IMR-90 (cell line): Measurements from ENCODE around the gene NUMA1. TPM values are rescaled to one million over a fixed set of nuclear protein-coding genes. Genes with fewer than 3 reads are reported as not detected.

ENCODE experiments used
- ATAC-seq: fragments of 200-7000 bp; cut with Tn5 transposase; 2 replicates; pipeline ENCODE4 v1.9.1; 2020; ENCODE audit warnings: low read depth, mild to moderate bottlenecking, moderate library complexity
- BruUV-seq: library from RNA; stranded (reverse); fragments of 400-500 nt; replicated peaks from 2 replicates; lab custom pipeline; 2021; lab: Mats Ljungman, UMichigan
- CTCF ChIA-PET: fragments of 300-600 bp; formaldehyde crosslinking; extraction: SDS; loops from one replicate; lab custom pipeline; 2021; ENCODE audit warnings: antibody characterized with exemption; lab: Yijun Ruan, JAX
- POLR2A ChIA-PET: fragments of 300-600 bp; sonication (Branson Sonifier 250); formaldehyde crosslinking; loops from one replicate; lab custom pipeline; 2022; ENCODE audit warnings: antibody characterized with exemption; ENCODE audit not compliant: unreplicated experiment; lab: Charles Lee
- DNase-seq: peaks from one replicate; pipeline ENCODE4 v3.0.0; 2013
- H2AFZ ChIP-seq: replicated peaks from 2 replicates; pipeline ENCODE3; 2013; ENCODE audit warnings: low read length, mild to moderate bottlenecking; ENCODE audit not compliant: poor library complexity
- H2AK5ac ChIP-seq: 2 replicates; pipeline ENCODE4 v1.6.1; 2013; ENCODE audit warnings: low read depth, low read length, inconsistent platforms
- H2AK9ac ChIP-seq: replicated peaks from 2 replicates; pipeline ENCODE3; 2013; ENCODE audit warnings: mild to moderate bottlenecking, low read depth, low read length, moderate library complexity; ENCODE audit not compliant: poor library complexity
- H2BK120ac ChIP-seq: 2 replicates; pipeline ENCODE4 v1.6.1; 2013; ENCODE audit warnings: low read depth, low read length, inconsistent platforms
- H2BK15ac ChIP-seq: 3 replicates; pipeline ENCODE4 v1.6.1; 2013; ENCODE audit warnings: low read depth, low read length, inconsistent platforms
- H2BK20ac ChIP-seq: 2 replicates; pipeline ENCODE4 v1.6.1; 2013; ENCODE audit warnings: low read depth, mild to moderate bottlenecking, inconsistent platforms, low read length, moderate library complexity
- H2BK5ac ChIP-seq: 2 replicates; pipeline ENCODE4 v1.6.1; 2013; ENCODE audit warnings: mild to moderate bottlenecking, low read depth, low read length, inconsistent platforms; ENCODE audit not compliant: poor library complexity, severe bottlenecking
- H3K14ac ChIP-seq: replicated peaks from 2 replicates; pipeline ENCODE4 v1.6.1; 2013; ENCODE audit warnings: low read depth, low read length, inconsistent platforms
- H3K18ac ChIP-seq: 2 replicates; pipeline ENCODE4 v1.6.1; 2013; ENCODE audit warnings: low read depth, low read length, control low read depth
- H3K23ac ChIP-seq: 2 replicates; pipeline ENCODE4 v1.6.1; 2013; ENCODE audit warnings: low read depth, low read length, inconsistent platforms
- H3K27ac ChIP-seq: 2 replicates; pipeline ENCODE4 v1.5.1; 2013; ENCODE audit warnings: mild to moderate bottlenecking, control low read depth, low read length; ENCODE audit not compliant: insufficient read depth
- H3K27me3 ChIP-seq: 2 replicates; pipeline ENCODE4 v1.6.1; 2013; ENCODE audit warnings: low read length; ENCODE audit not compliant: control insufficient read depth, insufficient read depth
- H3K36me3 ChIP-seq: 2 replicates; pipeline ENCODE4 v1.6.1; 2013; ENCODE audit warnings: low read length, mixed read lengths; ENCODE audit not compliant: control insufficient read depth, insufficient read depth
- H3K4ac ChIP-seq: 2 replicates; pipeline ENCODE4 v1.6.1; 2013; ENCODE audit warnings: low read depth, low read length, inconsistent platforms
- H3K4me1 ChIP-seq: 2 replicates; pipeline ENCODE4 v1.6.1; 2013; ENCODE audit warnings: low read length, mixed read lengths; ENCODE audit not compliant: control insufficient read depth, insufficient read depth
- H3K4me2 ChIP-seq: 2 replicates; pipeline ENCODE4 v1.6.1; 2013; ENCODE audit warnings: low read depth, mild to moderate bottlenecking, control low read depth, low read length, moderate library complexity
- H3K4me3 ChIP-seq: 2 replicates; pipeline ENCODE4 v1.5.1; 2013; ENCODE audit warnings: low read depth, mild to moderate bottlenecking, control low read depth, low read length, moderate library complexity; ENCODE audit not compliant: insufficient read depth
- H3K56ac ChIP-seq: 2 replicates; pipeline ENCODE4 v1.6.1; 2013; ENCODE audit warnings: low read length, inconsistent platforms; ENCODE audit not compliant: insufficient read depth; ENCODE audit errors: extremely low read depth
- H3K79me1 ChIP-seq, 2 experiments: 2 replicates each; pipeline ENCODE4 v1.6.1; 2013; ENCODE audit warnings: low read length in 2 of 2, inconsistent platforms in 1 of 2, low read depth in 1 of 2
- H3K9ac ChIP-seq: 2 replicates; pipeline ENCODE4 v1.6.1; 2013; ENCODE audit warnings: low read depth, low read length, control low read depth
- H3K9me1 ChIP-seq: 2 replicates; pipeline ENCODE4 v1.6.1; 2013; ENCODE audit warnings: low read length, inconsistent platforms; ENCODE audit not compliant: insufficient read depth
- H3K9me3 ChIP-seq: 2 replicates; pipeline ENCODE4 v1.6.1; 2013; ENCODE audit warnings: low read length; ENCODE audit not compliant: control insufficient read depth, insufficient read depth
- H4K20me1 ChIP-seq: 2 replicates; pipeline ENCODE4 v1.6.1; 2013; ENCODE audit warnings: low read length, inconsistent platforms; ENCODE audit not compliant: insufficient read depth
- H4K5ac ChIP-seq: 2 replicates; pipeline ENCODE4 v1.6.1; 2013; ENCODE audit warnings: mild to moderate bottlenecking, low read depth, low read length, control low read depth
- H4K8ac ChIP-seq, 2 experiments: 2 replicates each; pipeline ENCODE4 v1.6.1; 2013; ENCODE audit warnings: low read depth in 2 of 2, low read length in 2 of 2, control low read depth in 1 of 2, inconsistent platforms in 1 of 2
- H4K91ac ChIP-seq: 2 replicates; pipeline ENCODE4 v1.6.1; 2013; ENCODE audit warnings: low read depth, low read length, inconsistent platforms; ENCODE audit not compliant: insufficient read depth
- NFE2L2 ChIP-seq: fragments of 150-350 bp; IDR thresholded peaks from 2 replicates; pipeline ENCODE4 v1.6.1; 2016; ENCODE audit warnings: low read depth, mild to moderate bottlenecking, low read length
- SMC3 ChIP-seq: fragments of 150-350 bp; IDR thresholded peaks from 2 replicates; pipeline ENCODE4 v1.6.1; 2016; ENCODE audit warnings: low read depth, mild to moderate bottlenecking, antibody characterized with exemption, low read length, moderate library complexity
- WGBS, 2 experiments: methylation state at CpG; one replicate each; pipeline versions ENCODE4 v1.1.5 to v1.1.7; 2013; ENCODE audit warnings: missing lambda C conversion rate in 2 of 2; ENCODE audit not compliant: insufficient read length in 1 of 2; ENCODE audit errors: extremely low coverage in 2 of 2; 5-methylcytosine and 5-hydroxymethylcytosine counted together
- dilution Hi-C: fragments of 300-500 bp; cut with HindIII; formaldehyde crosslinking; loops from one replicate; pipeline ENCODE4 v1.14.3; 2018; ENCODE audit warnings: low sequenced_read_pairs; ENCODE audit not compliant: unreplicated experiment
- in situ Hi-C: fragments of 300-500 bp; cut with MboI; formaldehyde crosslinking; loops from 3 replicates; pipeline ENCODE4 v1.14.3; 2019; ENCODE audit warnings: low sequenced_read_pairs, inconsistent platforms, mixed read lengths
- intact Hi-C: fragments of 100-400 bp; cut with micrococcal nuclease; formaldehyde crosslinking; loops from 2 replicates; pipeline ENCODE4 v1.10.0; 2022
- polyA plus RNA-seq, 3 experiments: library from polyadenylated mRNA; depleted of rRNA; stranded (reverse); fragments of >200 nt; gene quantifications; 2 replicates each; pipeline ENCODE4 v1.2.3, GENCODE V29; 2012; ENCODE audit warnings: low replicate concordance in 1 of 3
- total RNA-seq: library from RNA; depleted of rRNA; stranded (reverse); fragments of >200 nt; gene quantifications from 2 replicates; pipeline ENCODE4 v1.2.3, GENCODE V29; 2012

Gene NUMA1
- total and polyA plus RNA-seq, 2 of the 4 experiments (the other 2 are of a cell fraction) = 61.7 to 97.0 TPM

- no peak overlapping the region for H3K56ac ChIP-seq
- no TSS peak for BruUV-seq
- no peak overlapping the region for H3K27ac ChIP-seq
- no peak overlapping the region for H3K18ac ChIP-seq
- intact Hi-C loops = no loop called here
- WGBS, 2 experiments = no CpG with 5 or more reads among the region's 4 CpGs
- H3K14ac ChIP-seq = no peak overlapping the region
- H3K9me3 ChIP-seq = no peaks in the 10 kb centered on the region
- no peak overlapping the region for H4K5ac ChIP-seq
- H3K4ac ChIP-seq = no peak overlapping the region
- H2BK5ac ChIP-seq = no peak overlapping the region
- H2AFZ ChIP-seq = no peak overlapping the region
- no peak overlapping the region for H2BK15ac ChIP-seq
- H3K79me1 ChIP-seq = peaks cover 61 to 63% of the 10 kb centered on the region in 2 experiments
- H4K91ac ChIP-seq = no peak overlapping the region
- H2AK9ac ChIP-seq = no peak overlapping the region
- H3K23ac ChIP-seq = no peak overlapping the region
- H3K4me2 ChIP-seq = no peak overlapping the region
- CTCF ChIA-PET = interaction anchor here (2.2 kb wide), 1 partner anchor 67 kb away, joined by 37 read pairs; no protein-coding TSS in a partner anchor
- dilution Hi-C loops = no loop called here
- H3K9me1 ChIP-seq = no peaks in the 10 kb centered on the region
- TF ChIP-seq NFE2L2 (no peak), SMC3 (no peak)
- H2BK120ac ChIP-seq = no peak overlapping the region
- peaks cover 23% of the 10 kb centered on the region for H4K20me1 ChIP-seq
- H3K9ac ChIP-seq = no peak overlapping the region
- H2BK20ac ChIP-seq = no peak overlapping the region
- DNase-seq = no peak
- H3K36me3 ChIP-seq = peaks cover 74% of the 10 kb centered on the region
- peaks cover 9% of the 10 kb centered on the region for H3K4me1 ChIP-seq
- no peaks in the 10 kb centered on the region for H3K27me3 ChIP-seq
- no peak overlapping the region for H4K8ac ChIP-seq
- in situ Hi-C loops = loop anchor here (5.0 to 10.0 kb wide), 3 partner anchors 71 to 409 kb away; partner anchors contain the start of gene CLPB
- H2AK5ac ChIP-seq = no peak overlapping the region
- POLR2A ChIA-PET = no interaction called here
- ATAC-seq = no peak
- no peak overlapping the region for H3K4me3 ChIP-seq
Observed at GRCh38 chr11:72023335-72023734, 57.0 kb downstream of the NUMA1 start.
